LNCaP clone FGC (cell line): Measurements from ENCODE around the gene TRAM2.

Experiments used
- DNase-seq: peaks from one replicate; pipeline ENCODE4 v3.0.0-alpha.2; 2011; ENCODE audit warnings: low read depth
- H3K4me3 ChIP-seq: 2 replicates; pipeline ENCODE4 v1.5.1; 2011; ENCODE audit warnings: mild to moderate bottlenecking, low read depth, low read length, control low read depth
- TF ChIP-seq, protein P1 (sequence below): IDR thresholded peaks from 2 replicates; pipeline ENCODE4 v1.5.1; 2012; ENCODE audit warnings: mild to moderate bottlenecking; ENCODE audit not compliant: control insufficient read depth, insufficient read depth; ENCODE audit errors: extremely low read depth

Gene TRAM2

DNA sequence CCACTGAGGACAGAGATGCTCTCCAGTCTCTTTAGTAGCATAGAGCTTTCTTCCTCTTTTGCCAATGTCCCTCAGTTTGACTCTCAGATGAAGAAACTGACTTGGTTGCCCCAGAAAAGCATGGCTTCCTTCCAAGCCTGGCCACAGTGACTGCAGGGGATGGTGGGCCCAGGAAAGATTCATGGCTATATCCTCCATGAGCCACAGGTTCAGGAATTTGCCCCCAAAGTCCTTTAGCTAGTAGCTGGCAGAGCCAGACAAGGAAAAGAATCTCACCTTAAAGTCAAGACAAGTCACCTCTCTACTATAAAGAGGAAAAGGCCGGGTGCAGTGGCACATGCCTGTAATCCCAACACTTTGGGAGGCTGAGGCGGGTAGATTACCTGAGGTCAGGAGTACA is 43.4 kb downstream of the TRAM2 start:
- TF ChIP-seq, protein P1, sequence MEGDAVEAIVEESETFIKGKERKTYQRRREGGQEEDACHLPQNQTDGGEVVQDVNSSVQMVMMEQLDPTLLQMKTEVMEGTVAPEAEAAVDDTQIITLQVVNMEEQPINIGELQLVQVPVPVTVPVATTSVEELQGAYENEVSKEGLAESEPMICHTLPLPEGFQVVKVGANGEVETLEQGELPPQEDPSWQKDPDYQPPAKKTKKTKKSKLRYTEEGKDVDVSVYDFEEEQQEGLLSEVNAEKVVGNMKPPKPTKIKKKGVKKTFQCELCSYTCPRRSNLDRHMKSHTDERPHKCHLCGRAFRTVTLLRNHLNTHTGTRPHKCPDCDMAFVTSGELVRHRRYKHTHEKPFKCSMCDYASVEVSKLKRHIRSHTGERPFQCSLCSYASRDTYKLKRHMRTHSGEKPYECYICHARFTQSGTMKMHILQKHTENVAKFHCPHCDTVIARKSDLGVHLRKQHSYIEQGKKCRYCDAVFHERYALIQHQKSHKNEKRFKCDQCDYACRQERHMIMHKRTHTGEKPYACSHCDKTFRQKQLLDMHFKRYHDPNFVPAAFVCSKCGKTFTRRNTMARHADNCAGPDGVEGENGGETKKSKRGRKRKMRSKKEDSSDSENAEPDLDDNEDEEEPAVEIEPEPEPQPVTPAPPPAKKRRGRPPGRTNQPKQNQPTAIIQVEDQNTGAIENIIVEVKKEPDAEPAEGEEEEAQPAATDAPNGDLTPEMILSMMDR = no peak
- DNase-seq = no peak
- no peak overlapping the region for H3K4me3 ChIP-seq

DNA sequence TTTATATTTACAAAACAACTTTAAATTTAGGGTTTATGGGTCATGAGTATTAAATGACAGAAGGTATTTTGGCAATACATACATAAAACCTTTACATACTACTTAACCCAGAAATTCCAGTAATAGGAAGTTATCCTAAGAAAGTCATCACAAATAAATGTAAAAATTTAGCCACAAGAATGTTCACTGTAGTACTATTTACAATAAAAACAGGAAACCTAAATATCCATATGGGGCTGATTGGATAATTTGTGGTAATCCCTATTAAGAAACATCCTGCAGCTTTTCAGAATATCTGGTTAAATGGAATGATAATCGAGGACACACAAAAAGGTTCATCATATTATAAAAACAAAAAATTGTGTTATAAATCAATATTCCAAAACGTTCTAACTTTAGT is 44.4 kb downstream of the TRAM2 start:
- no peak overlapping the region for H3K4me3 ChIP-seq
- TF ChIP-seq, protein P1 = no peak
- no peak for DNase-seq

DNA sequence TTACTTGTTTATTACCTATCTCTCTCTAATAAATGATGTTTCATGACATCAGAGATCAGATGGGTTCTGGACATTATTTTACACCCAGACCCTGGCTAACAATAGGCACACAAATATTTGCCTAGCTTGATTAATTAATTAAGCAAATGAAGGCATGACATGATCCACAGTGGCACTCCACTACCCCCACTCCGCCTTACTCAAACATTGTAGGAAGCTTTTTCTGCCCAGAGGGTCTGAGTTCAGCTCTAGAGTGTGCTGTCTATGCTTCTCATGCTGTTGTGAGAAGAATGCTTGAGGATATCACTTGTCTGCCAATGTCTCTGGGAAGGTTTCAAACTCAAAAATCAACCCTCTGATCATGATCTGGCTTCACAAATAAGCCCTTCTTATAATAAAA is 45.0 kb downstream of the TRAM2 start:
- DNase-seq = no peak
- TF ChIP-seq, protein P1 = no peak
- no peak overlapping the region for H3K4me3 ChIP-seq

DNA sequence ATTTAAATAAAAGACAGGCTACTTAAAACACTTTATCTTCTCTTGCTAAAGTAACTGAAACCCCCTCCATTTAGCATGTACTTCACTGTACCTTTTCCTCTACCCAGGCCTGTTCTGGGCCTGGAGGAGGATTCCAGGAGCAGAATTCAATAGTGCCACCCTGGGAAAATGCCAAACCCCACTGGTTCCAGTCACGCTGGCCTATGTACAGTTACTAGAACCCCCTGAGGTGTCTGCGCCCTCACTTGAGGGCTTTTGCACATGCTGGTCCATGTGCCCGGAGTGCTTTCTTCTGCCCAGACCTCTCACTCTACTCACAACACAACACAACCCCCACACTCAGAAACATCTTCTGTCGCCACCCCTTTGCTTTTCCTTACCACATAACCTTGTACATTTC is 45.5 kb downstream of the TRAM2 start:
- no peak overlapping the region for H3K4me3 ChIP-seq
- TF ChIP-seq, protein P1 = no peak
- DNase-seq = no peak

DNA sequence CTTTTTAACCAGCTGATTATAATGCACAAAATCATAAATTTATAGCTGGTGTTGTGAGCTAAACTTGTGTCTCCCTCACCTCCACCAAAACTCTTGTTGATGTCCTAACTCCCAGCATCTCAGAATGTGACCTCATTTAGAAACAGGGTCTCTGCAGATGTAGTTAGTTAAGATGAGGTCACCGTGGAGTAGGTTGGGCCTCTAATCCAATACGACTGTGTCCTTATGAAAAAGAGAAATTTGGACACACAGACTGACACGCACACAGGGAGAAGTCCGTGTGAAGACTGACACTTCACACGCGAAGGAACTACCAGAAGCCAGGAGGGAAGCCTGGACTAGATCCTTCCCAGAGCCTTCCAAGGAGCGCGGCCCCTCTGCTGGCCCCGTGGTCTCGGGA is 46.5 kb downstream of the TRAM2 start:
- H3K4me3 ChIP-seq = no peak overlapping the region
- TF ChIP-seq, protein P1 = no peak
- no peak for DNase-seq

DNA sequence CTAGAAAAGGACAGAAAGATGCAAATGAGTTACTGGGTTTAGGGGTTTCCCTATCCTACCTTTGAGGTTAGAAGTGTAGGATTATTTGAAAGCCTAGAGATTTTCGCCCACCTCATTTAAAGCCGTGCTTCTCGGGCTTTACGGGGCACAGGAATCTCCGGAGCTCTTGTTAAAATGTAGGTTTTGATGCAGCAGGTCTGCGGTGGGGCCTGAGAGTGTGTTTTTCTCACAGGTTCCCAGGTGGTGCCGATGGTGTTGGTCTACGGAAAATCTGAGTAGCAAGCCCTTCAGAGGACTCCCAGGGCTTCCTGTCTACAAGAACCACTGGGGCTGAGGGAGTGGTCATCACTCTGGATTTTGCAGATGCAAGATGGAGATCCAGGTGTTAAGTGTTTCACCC is 47.5 kb downstream of the TRAM2 start:
- DNase-seq = no peak
- no peak overlapping the region for H3K4me3 ChIP-seq
- TF ChIP-seq, protein P1 = no peak

DNA sequence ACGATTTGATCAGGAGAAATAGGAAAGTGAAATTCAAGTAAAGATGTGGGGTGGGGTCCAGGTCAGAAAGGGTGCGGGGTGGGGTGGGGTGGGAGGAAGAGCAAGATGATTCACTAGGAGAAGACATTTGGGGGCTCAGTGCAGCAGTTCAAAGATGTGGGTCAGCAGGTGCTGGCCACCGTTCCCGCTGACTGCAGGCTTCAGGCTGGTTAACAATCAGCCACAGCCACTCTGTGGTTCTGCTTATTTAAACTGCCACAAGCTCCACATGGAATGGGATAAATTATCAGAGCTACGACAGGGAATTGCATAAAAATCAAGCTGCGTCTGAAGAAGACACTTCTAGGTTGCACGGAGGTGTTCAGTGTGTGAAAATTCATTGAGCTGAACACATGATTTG is 49.4 kb downstream of the TRAM2 start:
- H3K4me3 ChIP-seq = no peak overlapping the region
- TF ChIP-seq, protein P1 = no peak

More for the DNA sequence above, 49.4 kb downstream of the TRAM2 start:
- no peak for DNase-seq
